C4-2B (cell line): ENCODE measurements around the gene ASCC2.

Experiments used
- ZFX ChIP-seq: fragments of 450-650 bp; IDR thresholded peaks from 2 replicates; pipeline ENCODE4 v1.6.1; 2017
- TF ChIP-seq, protein P1 (sequence below): fragments of 450-650 bp; conservative IDR thresholded peaks from 2 replicates; pipeline ENCODE4 v1.5.1; 2017; ENCODE audit warnings: mild to moderate bottlenecking

DNA sequence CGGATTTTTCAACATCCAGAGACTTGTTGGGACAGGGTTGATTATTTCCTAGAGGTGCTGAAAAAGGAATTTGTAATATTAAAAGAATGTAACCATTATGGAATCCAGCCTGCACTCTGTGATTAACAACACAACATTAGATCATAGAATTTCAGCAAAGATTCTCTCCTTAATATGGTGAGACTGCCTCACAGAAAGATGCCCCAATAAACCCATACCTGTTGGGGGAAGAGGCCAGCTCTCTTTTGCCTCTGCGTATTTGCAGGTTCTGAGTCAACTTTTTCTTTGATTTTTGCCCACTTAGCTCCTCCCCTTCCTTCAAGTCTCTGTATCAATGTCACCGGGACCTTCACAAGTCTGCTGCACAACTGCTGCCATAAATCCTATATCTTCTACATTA is 32.5 kb upstream of the ASCC2 start:
- TF ChIP-seq, protein P1, sequence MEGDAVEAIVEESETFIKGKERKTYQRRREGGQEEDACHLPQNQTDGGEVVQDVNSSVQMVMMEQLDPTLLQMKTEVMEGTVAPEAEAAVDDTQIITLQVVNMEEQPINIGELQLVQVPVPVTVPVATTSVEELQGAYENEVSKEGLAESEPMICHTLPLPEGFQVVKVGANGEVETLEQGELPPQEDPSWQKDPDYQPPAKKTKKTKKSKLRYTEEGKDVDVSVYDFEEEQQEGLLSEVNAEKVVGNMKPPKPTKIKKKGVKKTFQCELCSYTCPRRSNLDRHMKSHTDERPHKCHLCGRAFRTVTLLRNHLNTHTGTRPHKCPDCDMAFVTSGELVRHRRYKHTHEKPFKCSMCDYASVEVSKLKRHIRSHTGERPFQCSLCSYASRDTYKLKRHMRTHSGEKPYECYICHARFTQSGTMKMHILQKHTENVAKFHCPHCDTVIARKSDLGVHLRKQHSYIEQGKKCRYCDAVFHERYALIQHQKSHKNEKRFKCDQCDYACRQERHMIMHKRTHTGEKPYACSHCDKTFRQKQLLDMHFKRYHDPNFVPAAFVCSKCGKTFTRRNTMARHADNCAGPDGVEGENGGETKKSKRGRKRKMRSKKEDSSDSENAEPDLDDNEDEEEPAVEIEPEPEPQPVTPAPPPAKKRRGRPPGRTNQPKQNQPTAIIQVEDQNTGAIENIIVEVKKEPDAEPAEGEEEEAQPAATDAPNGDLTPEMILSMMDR: no peak
- no peak for TF ChIP-seq ZFX
